Astrocyte of the hippocampus (primary cell): ENCODE results near the gene SWAP70.
A peak's percentile ranks its signal among the peaks of the same experiment; 100 is the strongest.
"Not testable (repeated sequence)": the region's sequence is repeated elsewhere in the genome, so short reads cannot be mapped to it uniquely, and the experiment has no call there.

Experiments used
- DNase-seq: peaks from one replicate; pipeline ENCODE4 v3.0.0; 2011; ENCODE audit warnings: low read depth, low spot score

Gene SWAP70

DNA sequence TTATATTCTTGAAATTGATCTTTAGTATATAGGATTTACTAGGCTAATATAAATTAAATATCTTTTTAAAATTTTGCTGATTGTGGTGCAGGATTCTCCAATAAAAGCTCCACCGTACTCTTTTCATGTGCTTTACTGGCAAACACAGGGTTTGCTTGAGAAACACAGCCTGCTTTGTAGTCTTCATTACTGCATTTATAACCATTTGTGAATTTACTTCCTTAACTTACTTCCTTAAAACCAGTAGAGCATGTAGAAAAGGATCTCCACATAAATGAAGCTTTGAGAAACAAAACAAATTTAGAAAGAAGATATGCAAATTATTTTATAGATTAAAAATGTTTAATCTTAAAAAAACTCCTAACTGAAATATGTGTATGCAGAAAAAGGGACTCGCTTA lies 28.8 kb downstream of the SWAP70 start:
- DNase-seq: no peak

DNA sequence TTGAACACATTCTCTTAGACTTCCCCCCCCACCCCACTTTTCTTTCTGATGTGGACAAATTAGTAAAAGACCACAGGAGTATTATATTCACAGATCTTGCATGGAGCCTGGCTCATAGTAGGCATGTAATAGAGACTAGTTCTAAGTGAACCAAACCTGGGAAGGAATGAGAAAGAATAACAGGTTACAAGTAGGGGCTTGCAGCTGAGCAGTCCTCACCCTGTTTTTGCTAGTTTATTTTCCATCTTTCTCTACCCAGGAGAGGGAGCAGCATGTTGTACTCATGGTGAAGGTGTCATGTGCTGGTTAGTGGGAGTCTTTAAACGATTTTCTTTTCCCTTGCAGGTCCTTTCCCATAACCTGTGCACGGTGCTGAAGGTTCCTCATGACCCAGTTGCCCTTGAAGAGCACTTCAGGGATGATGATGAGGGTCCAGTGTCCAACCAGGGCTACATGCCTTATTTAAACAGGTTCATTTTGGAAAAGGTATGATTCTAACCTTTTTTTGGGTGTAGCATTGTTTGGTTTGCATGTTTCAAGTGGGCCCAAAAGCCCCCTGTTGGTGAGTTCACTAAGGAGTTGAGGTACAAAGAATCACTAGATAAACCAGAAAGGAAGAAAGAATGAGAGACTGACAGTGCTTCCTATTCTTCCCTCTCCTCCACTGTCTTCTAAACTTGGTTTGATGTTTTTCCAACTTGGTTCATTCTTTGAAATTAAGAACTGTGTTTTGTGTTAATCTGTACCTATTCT lies 30.1 kb downstream of the SWAP70 start:
- no peak for DNase-seq

DNA sequence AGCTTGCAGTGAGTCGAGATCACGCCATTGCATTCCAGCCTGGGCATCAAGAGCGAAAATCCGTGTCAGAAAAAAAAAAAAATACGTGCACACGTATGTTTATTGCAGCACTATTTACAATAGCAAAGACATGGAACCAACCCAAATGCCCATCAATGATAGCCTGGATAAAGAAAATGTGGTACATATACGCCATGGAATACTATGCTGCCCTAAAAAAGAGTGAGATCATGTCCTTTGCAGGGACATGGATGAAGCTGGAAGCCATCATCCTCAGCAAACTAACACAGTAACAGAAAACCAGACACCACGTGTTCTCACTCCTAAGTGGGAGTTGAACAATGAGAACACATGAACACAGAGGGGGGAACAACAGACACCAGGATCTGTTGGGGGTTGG lies 31.4 kb downstream of the SWAP70 start:
- not testable (repeated sequence) for DNase-seq

DNA sequence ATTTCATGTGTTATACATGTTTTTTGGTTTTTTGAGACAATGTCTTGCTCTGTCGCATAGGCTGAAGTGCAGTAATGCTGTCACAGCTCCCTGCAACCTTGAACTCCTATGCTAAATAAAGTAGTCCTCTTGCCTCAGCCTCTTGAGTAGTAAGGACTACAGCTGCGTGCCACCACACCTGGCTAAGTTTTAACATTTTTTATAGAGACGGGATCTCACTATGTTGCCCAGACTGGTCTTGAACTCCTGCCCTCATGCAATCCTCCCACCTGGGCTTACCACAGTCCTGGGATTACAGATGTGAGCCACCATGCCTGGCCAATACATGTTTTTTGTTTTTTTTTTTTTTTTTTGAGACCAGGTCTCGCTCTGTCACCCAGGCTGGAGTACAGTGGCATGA lies 33.9 kb downstream of the SWAP70 start:
- no peak for DNase-seq

DNA sequence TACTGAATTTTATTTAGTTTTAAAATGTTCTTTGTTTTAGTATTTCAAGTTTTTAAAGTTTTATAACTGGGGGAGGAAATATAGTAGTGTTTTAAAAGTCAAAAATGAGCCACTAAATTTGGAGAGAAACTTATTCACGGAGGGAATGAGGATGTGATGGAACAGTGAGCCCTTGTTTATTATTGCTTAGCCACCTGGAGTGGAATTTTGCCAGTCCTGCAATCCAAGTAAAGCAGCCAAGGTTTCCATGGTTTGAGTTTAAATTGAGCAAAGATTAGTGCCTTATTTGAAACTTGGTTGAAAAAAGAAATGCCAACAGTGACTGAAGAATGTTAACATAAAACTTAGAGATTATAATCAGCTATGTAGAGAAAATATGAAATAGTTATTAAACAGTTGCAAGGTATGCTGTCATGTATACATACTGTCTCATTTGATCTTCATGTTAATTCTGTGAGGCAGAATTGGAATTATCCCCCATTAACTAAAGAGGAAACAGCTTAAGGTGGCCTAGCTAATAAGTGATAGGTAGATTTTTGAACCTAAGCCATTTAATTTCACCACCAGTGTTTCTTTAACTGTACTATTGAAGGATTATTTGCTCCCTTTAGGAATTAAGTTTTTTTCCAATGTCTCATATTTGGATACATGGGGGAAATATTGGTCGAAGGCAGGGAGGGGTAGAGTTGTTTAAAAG lies 36.4 kb downstream of the SWAP70 start:
- DNase-seq: peak; percentile 59

DNA sequence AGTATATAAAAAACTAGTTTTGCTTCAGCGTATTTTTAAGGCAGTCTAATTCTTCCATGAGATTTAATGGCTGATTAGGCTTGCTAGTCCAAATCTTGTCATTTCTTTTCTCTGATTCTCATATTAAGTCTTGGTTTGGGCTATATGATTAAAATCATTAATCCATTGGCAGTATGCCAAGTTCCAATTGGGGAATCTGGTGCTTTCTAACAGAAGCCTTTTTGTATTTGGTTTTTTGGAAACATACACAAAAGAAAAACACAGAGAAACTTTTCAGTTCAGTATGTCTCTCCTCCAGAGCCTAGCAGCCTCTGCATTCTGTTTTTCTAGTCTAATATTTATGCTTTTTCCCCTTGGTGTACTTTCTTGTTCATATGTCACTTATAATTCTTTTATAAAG lies 37.9 kb downstream of the SWAP70 start:
- no peak for DNase-seq

DNA sequence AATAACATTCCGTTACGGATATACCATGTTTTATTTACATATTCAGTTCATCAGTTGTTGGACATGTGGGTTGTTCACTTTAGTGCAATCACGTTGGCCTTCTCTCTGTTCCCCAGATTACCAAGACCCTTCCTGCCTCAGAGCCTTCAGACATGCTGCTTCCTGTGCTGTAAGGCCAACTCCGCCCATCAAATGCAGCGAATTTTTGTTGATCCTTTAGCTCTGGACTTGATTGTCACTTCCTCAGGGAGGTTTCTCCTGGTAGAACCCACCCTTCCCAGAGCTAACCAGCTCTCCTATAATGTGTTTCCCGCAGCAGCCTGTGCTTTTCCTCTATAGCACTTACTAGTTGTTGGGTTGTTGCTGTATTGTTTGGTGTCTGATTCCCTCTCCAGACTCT lies 39.4 kb downstream of the SWAP70 start:
- no peak for DNase-seq

DNA sequence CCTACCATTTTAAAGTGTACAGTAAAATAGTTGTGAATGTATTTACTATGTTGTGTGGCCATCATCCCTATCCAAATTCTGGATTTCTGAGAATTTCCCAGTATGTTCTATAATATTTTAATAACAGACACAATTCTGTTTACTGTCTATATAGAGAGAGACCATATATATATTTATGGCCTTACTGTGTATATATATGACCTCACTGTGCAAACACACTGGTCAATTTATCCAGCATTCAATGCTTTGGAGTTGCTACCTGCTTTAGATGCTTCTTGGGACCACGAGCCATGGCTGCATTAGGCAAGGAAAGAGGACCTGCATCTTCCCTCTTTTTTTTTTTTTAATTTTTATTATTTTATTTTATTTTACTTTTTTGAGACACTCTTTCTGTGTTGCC lies 40.2 kb downstream of the SWAP70 start:
- no peak for DNase-seq

DNA sequence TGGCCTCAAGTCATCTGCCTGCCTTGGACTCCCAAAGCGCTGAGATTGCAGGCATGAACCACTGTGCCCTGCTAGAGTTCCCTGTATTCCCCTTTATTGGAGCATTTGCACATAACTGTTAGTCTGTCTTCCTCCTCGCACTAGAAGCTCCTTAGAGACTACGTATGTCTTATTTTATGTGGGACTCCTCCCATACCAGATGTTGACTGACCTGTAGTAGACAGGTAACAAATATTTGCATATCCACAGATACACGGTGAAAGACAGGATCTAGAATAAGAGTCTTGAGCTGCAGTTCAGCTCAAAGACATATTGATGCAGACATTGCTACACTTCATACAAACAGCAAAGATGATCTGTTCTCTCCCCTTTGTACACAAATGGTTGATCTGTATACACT lies 40.7 kb downstream of the SWAP70 start:
- DNase-seq: no peak

DNA sequence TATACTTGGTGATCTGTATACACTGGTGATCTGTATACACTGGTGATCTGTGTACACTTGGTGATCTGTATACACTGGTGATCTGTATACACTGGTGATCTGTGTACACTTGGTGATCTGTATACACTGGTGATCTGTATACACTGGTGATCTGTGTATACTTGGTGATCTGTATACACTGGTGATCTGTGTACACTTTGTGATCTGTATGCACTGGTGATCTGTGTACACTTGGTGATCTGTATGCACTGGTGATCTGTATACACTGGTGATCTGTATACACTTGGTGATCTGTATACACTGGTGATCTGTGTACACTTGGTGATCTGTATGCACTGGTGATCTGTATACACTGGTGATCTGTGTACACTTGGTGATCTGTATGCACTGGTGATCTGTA lies 41.5 kb downstream of the SWAP70 start:
- DNase-seq: not testable (repeated sequence)

DNA sequence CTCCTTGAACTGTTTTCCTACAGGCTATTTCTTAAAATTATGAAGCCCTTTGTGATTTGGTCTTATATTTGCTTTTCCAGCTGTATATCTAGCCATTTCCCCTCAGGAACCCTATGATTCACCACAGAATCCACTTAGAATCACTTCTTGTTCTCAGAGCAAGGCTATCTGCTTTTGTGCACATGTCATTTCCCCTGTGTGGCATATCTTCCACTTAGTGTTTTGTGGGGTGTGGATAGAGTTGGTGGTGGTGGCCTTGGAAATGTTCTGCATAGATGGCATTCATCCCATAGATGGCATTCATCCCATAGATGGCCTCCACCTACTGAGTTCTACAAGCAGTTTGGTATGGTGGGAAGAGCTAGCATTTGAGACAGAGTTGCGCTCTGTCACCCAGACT lies 44.7 kb downstream of the SWAP70 start:
- DNase-seq: no peak

DNA sequence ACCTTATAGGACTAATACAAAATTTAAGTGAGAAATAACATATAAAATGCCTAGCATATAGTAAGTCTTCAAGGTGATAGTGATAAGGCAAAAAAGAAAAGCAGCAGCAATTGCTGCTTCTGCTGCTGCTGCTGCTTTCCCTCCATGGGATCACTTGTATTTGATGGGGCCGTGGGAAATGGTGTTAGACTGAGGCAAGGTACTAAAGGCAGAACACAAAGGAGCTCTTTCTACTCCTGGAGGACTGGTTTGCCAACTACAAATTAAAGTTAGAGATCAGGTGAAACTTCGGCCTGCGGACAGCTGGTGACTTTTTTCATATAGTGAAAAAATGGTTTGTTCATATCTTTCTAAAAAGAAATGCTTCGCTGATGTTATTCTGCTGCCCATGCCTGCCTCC lies 46.3 kb downstream of the SWAP70 start:
- DNase-seq: no peak

DNA sequence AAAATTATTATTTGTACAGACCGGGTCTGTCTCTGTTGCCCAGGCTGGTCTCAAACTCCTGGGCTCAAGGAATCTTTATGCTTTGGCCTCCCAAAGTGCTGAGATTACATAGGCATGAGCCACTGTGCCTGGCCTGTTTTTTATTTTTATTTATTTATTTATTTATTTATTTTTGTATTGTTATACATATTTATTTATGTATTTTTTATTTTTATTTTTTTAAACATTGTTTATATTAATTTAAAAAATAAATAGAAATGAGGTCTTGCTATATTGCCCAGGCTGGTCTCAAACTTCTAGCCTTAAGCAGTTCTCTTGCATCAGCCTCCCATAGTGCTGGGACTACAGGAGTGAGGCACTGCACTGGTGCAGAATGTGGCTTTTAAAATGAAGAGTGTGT lies 47.0 kb downstream of the SWAP70 start:
- DNase-seq: no peak

DNA sequence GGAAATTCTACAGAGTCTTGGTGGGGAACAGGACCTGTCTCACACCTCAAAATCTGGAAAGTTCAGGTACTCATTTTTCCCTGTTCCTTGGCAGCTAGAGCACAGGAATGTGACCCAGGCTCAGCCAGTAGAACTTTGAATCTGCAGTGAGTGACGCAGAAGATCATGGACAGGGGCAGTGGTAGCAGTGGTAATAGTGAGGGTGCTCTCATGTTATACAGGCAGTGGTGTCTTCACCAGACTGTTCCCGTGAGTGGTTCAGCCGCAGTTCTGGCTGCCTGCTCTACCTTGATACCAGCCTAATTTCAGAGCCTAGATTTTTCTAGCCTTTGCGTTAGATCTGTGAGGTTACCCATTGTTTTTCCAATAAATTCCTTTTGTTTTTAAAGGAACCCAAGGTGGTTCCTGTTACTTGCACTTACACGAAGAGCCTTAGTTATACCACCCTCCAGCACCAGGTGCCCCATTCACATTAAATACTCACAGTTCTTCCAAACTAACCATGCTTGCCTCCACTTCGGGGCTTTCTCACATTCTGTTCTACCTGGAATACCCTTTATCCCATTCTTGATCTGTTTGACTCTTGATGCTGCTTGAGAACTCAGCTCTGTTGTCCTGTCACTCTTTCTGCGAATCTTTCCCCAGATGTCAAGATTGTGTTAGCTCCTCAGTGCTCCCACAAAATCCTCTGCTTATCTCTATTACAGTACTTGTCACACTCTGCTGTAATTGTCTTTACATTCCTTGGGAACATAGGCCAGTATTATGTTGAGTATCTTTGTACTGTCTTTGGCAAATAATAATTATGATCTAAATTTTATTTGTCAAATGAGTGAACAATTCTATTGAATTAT lies 47.8 kb downstream of the SWAP70 start:
- no peak for DNase-seq

DNA sequence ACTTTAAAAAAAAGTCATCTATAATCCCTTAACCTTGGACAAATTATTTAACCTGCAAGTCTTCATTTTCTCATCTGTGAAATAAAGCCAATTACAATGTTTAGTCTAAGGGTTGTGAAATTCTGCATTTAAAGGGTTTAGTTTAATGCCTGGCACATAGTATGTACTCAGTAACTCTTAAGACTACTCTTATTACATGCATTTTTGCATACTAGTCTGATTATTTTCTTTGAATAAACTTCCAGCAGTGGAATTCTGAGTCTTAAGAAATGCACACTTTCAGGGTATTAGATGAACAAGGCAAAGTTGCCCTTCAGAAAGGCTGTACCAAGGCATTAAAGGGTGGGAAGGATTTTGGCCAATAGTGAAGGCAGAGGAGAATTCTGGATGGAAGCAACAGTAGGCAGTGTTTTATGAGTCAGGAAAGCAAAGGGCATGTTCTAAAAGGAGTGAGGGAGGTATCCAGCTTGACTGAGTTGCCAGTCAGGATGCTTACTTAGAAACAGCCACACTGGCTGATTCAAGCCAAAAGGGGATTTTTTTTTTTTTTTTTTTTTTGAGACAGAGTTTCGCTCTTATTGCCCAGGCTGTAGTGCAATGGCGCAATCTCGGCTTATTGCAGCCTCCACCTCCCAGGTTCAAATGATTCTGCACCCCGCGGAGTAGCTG lies 50.5 kb downstream of the SWAP70 start:
- no peak for DNase-seq

DNA sequence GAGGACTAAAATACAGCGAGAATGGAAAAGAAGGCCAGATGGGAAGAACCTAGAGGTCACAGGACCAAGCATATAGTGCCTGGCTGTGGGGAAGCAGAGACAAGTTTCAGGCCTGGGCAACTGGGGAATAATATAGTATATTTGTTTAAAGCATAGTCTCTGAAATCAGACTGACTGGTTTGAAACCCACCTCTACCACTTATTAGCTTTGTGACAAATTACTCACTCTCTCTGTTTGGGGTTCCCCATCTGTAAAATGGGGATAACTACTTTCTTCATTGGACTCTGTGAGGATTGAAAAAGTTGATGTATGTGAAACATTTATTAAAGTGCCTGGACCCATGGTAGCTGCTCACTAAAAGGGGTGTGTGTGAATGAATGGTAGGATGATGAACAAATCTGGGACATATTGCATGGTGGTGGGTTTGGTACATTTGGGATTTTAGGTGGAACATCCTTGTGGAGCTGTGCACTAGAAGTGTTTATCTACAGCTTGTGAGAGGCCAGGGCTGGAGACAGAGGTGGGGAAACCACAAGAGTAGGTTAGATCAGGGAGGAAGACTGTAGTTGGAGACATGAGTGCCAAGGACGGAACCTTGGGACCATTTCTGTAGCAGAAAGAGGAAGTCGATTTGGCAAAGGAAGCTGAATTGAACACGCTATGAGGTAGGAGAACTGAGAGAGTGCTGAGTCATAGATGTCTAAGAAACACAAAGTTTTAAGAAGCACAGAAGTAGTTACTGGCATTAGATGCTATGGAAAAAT lies 52.6 kb downstream of the SWAP70 start:
- peak; percentile 74 for DNase-seq

DNA sequence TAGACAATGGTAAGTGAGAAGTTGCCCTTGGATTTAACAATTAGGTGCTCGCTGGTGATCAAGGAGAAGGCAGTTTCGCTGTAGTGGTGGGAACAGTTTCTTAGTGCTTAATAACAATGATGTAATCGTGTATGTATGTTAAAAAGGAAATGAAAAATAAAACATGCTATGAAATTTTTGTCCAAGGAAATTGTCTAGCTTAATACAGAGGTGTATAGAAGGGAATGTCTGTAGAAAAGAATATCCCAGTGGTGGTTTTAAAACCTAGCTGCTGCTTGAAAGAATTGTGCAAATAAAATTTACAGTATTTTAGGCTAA lies 53.1 kb downstream of the SWAP70 start:
- no peak for DNase-seq

DNA sequence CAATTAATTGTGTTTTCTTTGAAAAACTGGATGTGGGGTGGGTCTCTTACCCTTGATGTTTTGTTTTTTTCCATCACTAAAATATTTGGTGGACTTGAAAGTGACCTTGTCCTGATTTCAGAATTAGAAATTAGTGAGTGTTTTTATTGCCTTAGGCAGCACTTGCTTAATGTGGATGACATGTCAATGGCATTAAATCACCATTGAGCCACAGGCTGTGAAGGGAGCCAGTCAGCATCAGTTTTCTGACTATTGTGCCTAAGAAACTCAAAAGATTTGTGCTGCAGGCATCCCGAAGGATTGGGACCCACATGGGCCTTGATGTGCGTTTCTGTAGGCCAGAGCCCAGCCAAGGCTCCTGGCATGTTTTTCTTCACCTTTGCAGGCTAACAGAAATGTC lies 53.8 kb downstream of the SWAP70 start:
- peak; percentile 17 for DNase-seq

DNA sequence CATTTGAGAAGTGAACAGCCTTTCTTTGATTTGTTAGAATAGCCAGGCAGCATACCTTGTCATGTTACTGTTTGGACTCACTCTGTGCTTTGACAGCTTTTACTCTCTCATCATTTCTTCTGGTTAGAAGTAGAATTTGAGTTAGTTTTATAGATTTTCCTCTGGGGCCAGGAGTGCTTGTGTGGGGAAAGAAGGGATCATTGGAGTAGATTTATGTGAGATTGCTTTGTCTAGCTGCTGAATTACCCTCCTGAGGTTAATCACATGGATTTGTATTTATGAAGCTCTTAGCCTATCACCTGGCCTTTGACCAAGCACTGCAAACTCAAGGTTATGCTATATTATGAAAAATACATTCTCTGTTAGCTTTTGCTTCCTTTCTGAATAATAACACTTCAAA lies 54.3 kb downstream of the SWAP70 start:
- no peak for DNase-seq

DNA sequence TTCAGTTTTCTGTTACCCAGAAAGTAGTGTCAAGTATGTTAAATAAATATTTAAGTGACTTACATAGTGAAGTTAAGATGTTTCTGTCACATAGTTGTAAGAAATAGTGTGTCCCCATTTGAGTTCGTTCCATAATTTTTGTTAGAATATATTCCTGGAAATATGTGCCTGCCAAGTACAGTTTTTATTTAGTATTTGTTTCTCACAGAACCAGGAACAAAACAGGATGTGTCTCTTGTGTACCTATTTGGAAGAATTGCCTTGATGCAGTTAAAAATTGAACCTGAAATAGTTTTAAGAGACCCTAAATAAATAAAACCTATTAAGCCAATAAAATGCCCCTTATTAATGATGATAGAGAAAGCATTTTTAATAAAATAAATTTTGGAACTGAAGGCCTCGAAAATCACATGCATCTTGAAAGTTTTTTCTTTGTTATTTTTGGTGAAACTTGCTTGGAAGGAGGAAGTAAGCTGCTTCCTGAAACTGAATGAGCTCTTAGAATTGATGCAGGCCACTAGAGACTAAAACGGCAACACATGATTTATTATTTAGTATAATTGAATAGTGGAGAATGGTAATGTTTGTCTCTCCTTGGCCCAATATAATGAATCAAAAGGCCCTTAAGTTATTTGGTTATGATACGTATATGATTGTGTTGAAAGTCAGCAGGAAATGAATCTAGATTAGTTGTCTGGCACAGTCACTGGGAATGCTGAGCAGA lies 55.9 kb downstream of the SWAP70 start:
- DNase-seq: no peak

DNA sequence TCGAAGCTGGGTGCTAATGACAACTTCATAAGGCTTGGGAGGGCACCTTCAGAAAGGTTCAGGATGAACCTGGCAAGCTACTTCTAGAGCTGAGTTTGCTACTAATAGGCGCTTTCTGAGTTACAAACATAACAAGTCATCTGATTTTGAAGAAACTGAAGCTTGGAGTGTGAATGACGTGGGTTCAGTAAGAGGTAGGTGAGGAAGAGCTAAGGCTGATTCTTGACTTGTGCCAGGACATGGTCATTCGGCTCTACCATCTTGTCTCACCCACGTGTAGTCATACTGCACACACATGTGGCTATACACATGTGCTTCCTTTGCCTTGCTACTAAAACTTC lies 56.4 kb downstream of the SWAP70 start:
- no peak for DNase-seq
